ENCODE data around the gene ZKSCAN4.

Gene ZKSCAN4

GRCh38 chr6:28280595-28281287 is 28.7 kb upstream of the ZKSCAN4 start:
- H3K27ac ChIP-seq: no peak overlapping the region
- TF ChIP-seq CTCF (IDR thresholded peaks at IDR 0.05): no peak
- no peak for TF ChIP-seq ZFX (IDR thresholded peaks at IDR 0.05; ENCODE audit: borderline replicate concordance)

- TF ChIP-seq ZFX (IDR thresholded peaks at IDR 0.05; ENCODE audit: borderline replicate concordance): no peak
- TF ChIP-seq CTCF (IDR thresholded peaks at IDR 0.05): no peak
- no peak overlapping the region for H3K27ac ChIP-seq
These were observed 25.7 kb upstream of the ZKSCAN4 start for GRCh38 chr6:28277746-28278145.

GRCh38 chr6:28274888-28275287 is 22.8 kb upstream of the ZKSCAN4 start:
- no peak overlapping the region for H3K27ac ChIP-seq
- no peak for TF ChIP-seq CTCF (IDR thresholded peaks at IDR 0.05)

- TF ChIP-seq ZFX (IDR thresholded peaks at IDR 0.05; ENCODE audit: borderline replicate concordance) (no peak), CTCF (IDR thresholded peaks at IDR 0.05) (no peak)
- H3K27ac ChIP-seq: no peak overlapping the region
These were observed 17.4 kb upstream of the ZKSCAN4 start for GRCh38 chr6:28269492-28269891.

- TF ChIP-seq ZFX (IDR thresholded peaks at IDR 0.05; ENCODE audit: borderline replicate concordance) (no peak), CTCF (IDR thresholded peaks at IDR 0.05) (no peak)
- peak overlapping the region; percentile 70 for H3K27ac ChIP-seq
These were observed 15.6 kb upstream of the ZKSCAN4 start for GRCh38 chr6:28267695-28268059.

GRCh38 chr6:28266962-28267694 is 15.1 kb upstream of the ZKSCAN4 start, which contains the start of gene ZSCAN26:
ZSCAN26 (plus strand) TSS chr6:28267143; CDS start chr6:28271920, 4,777 bp downstream.
- TF ChIP-seq ZFX (IDR thresholded peaks at IDR 0.05; ENCODE audit: borderline replicate concordance) (no peak), CTCF (IDR thresholded peaks at IDR 0.05) (no peak)
- peak within 1 kb of the TSS; percentile 70 for H3K27ac ChIP-seq

- no peak for TF ChIP-seq ZFX (IDR thresholded peaks at IDR 0.05; ENCODE audit: borderline replicate concordance)
- peak overlapping the region; percentile 70 for H3K27ac ChIP-seq
These were observed 14.5 kb upstream of the ZKSCAN4 start for GRCh38 chr6:28266563-28266961.

Measured in 22Rv1 (cell line).